ENCODE measurements around the gene CLUH. TPM values are rescaled to one million over a fixed set of nuclear protein-coding genes. Genes with fewer than 3 reads are reported as not detected.

CLUH gene
- total RNA-seq, 4 donors from 2014 or later, result 120 to 291 (median 151) TPM

DNA sequence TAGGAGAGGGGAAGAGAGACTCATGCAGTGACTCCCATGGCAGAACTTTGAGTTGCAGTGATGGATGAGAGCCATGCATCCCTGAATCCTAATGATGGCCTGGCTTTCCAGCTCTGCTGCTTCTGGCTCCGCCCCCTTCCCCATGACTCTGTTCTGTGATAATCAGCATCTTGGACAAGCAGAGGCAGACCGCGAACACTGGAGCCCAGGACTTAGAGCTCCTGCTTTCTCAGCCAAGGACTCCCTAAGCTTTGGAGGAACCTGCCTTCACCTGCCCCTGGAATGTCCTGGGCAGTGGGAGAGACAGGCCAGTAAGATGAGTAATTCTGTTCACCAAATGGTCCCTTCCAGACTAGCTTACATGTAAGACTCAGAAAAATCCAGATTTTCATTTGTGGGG is 25.4 kb upstream of the CLUH start:
- no peak for DNase-seq (ENCODE audit: low spot score in 2 of 2)
- H3K27me3 ChIP-seq, result peaks cover 3% of the 10 kb centered on the region
- H3K9me3 ChIP-seq, result no peaks in the 10 kb centered on the region
- TF ChIP-seq EP300 (IDR thresholded peaks at IDR 0.05) (no peak), POLR2AphosphoS5 (IDR thresholded peaks at IDR 0.05) (no peak), POLR2A (IDR thresholded peaks at IDR 0.05) (no peak)
- TF ChIP-seq, protein P1, sequence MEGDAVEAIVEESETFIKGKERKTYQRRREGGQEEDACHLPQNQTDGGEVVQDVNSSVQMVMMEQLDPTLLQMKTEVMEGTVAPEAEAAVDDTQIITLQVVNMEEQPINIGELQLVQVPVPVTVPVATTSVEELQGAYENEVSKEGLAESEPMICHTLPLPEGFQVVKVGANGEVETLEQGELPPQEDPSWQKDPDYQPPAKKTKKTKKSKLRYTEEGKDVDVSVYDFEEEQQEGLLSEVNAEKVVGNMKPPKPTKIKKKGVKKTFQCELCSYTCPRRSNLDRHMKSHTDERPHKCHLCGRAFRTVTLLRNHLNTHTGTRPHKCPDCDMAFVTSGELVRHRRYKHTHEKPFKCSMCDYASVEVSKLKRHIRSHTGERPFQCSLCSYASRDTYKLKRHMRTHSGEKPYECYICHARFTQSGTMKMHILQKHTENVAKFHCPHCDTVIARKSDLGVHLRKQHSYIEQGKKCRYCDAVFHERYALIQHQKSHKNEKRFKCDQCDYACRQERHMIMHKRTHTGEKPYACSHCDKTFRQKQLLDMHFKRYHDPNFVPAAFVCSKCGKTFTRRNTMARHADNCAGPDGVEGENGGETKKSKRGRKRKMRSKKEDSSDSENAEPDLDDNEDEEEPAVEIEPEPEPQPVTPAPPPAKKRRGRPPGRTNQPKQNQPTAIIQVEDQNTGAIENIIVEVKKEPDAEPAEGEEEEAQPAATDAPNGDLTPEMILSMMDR (IDR thresholded peaks at IDR 0.05), result no peak
- H3K27ac ChIP-seq, result no peak overlapping the region
- WGBS, result 58% methylated on average over 3 of the region's 3 CpGs
- no peaks in the 10 kb centered on the region for H3K36me3 ChIP-seq
- no peak overlapping the region for H3K4me3 ChIP-seq
- no peaks in the 10 kb centered on the region for H3K4me1 ChIP-seq

DNA sequence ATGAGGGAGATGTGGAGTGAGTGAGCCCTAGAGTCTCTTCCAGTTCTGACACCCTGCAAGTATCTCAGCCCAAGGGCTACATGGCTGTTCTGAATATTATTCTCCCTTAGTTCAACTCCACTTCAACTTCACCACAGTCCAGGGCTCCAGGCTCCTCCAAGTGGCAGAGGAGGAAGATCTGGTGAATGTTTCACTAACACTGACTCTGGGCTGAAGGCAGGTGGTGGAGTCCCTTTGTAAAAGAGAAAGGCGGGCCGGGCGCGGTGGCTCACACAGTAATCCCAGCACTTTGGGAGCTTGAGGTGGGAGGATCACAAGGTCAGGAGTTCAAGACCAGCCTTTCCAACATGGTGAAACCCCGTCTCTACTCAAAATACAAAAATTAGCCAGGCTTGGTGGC is 24.3 kb upstream of the CLUH start:
- H3K27me3 ChIP-seq, result peaks cover 10% of the 10 kb centered on the region
- TF ChIP-seq POLR2A (IDR thresholded peaks at IDR 0.05) (no peak), POLR2AphosphoS5 (IDR thresholded peaks at IDR 0.05) (no peak)
- 90% methylated on average over 5 of the region's 5 CpGs for WGBS
- no peak for DNase-seq (ENCODE audit: low spot score in 2 of 2)
- H3K36me3 ChIP-seq, result no peaks in the 10 kb centered on the region
- H3K4me3 ChIP-seq, result no peak overlapping the region
- no peaks in the 10 kb centered on the region for H3K4me1 ChIP-seq
- H3K27ac ChIP-seq, result no peak overlapping the region
- H3K9me3 ChIP-seq, result no peaks in the 10 kb centered on the region

DNA sequence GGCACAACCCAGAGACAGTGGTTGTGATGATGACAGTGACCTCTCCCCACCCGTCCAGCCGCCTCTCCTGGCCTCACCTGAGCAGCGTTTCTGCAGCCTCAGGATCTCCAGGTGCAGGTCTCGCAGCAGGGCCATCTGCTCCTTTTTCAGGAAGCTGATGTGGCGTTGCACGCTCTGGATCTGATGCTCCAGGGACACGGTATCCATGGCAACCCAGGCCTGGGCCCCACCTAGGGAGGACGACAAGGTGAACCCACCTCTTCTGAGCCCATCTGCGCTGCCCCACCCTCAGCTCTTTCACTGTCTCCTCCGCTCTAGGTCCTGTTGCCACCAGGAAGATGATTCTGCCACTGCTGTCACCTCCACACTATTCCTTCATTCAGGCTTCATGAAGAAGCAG is 23.4 kb upstream of the CLUH start:
- no peaks in the 10 kb centered on the region for H3K4me1 ChIP-seq
- WGBS, result 76% methylated on average over 10 of the region's 10 CpGs
- H3K36me3 ChIP-seq, result no peaks in the 10 kb centered on the region
- no peaks in the 10 kb centered on the region for H3K9me3 ChIP-seq
- no peak overlapping the region for H3K27ac ChIP-seq
- H3K4me3 ChIP-seq, result no peak overlapping the region
- TF ChIP-seq, protein P1 (IDR thresholded peaks at IDR 0.05), result no peak
- TF ChIP-seq POLR2A (IDR thresholded peaks at IDR 0.05) (no peak), POLR2AphosphoS5 (IDR thresholded peaks at IDR 0.05) (no peak), EP300 (IDR thresholded peaks at IDR 0.05) (no peak)
- no peak for DNase-seq (ENCODE audit: low spot score in 2 of 2)
- H3K27me3 ChIP-seq, result peaks cover 10% of the 10 kb centered on the region

DNA sequence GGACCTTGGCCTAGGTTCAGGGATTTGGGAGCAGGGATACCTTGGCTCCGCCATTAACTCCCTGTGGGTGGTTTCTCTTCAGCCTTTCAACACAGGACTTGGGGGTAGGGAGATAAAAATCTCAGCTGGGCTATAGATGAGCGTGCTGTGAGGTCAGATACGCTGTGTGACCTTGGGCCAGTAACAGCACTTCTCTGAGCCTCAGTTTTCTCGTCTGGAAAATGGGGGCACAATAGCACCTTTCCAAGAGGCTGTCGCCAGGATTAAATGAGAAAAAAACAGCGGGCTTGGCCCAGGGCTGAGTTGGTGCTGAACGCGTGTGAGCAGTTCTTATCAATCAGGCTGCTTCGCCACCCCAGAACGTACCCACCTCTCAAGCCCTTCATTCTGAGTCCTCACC is 20.2 kb upstream of the CLUH start:
- no peak for DNase-seq (ENCODE audit: low spot score in 2 of 2)
- Histone ChIP-seq H3K27me3 (peaks cover 15% of the 10 kb centered on the region), H3K36me3 (no peaks in the 10 kb centered on the region), H3K27ac (no peak overlapping the region), H3K9me3 (no peaks in the 10 kb centered on the region), H3K4me1 (no peaks in the 10 kb centered on the region), H3K4me3 (no peak overlapping the region)
- TF ChIP-seq POLR2AphosphoS5 (IDR thresholded peaks at IDR 0.05), result no peak
- TF ChIP-seq, protein P1 (IDR thresholded peaks at IDR 0.05), result no peak
- TF ChIP-seq POLR2A (IDR thresholded peaks at IDR 0.05), result no peak
- no peak for TF ChIP-seq EP300 (IDR thresholded peaks at IDR 0.05)
- 80% methylated on average over 10 of the region's 10 CpGs for WGBS

DNA sequence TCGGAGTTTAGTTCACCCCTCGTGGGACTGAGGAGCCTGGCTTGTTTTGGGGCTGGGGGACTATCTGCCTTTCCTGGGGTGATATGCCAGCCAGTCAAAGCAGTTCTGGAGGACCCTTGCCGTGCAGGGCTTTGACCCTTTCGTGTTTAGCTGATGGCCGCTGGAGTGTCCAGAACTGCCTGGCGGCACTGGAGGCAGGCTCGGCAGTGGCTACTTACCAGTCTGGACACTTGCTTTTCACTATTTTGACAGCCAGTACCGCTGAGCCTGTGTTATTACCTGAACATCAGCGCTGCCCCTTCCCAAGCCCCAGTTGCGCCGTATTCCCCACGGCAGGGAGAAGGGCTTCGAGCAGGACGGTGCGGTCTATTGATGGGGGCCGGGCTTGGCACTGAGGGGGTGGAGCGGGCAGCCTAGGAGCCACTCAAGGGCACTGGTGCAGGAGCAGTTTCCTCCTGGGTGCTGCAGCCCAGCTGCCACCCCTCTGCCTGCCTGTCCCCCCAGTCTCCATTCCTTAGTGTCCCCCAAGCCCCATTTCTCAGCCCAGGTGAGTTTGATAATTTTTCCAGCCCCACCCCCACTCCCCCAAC is 19.3 kb upstream of the CLUH start:
- Histone ChIP-seq H3K9me3 (no peaks in the 10 kb centered on the region), H3K4me3 (no peak overlapping the region), H3K4me1 (no peaks in the 10 kb centered on the region), H3K27me3 (peaks cover 22% of the 10 kb centered on the region), H3K27ac (no peak overlapping the region), H3K36me3 (no peaks in the 10 kb centered on the region)
- no peak for DNase-seq (ENCODE audit: low spot score in 2 of 2)
- 82% methylated on average over 15 of the region's 17 CpGs for WGBS
- TF ChIP-seq POLR2AphosphoS5 (IDR thresholded peaks at IDR 0.05) (no peak), EP300 (IDR thresholded peaks at IDR 0.05) (no peak), POLR2A (IDR thresholded peaks at IDR 0.05) (no peak)
- TF ChIP-seq, protein P1 (IDR thresholded peaks at IDR 0.05), result no peak

DNA sequence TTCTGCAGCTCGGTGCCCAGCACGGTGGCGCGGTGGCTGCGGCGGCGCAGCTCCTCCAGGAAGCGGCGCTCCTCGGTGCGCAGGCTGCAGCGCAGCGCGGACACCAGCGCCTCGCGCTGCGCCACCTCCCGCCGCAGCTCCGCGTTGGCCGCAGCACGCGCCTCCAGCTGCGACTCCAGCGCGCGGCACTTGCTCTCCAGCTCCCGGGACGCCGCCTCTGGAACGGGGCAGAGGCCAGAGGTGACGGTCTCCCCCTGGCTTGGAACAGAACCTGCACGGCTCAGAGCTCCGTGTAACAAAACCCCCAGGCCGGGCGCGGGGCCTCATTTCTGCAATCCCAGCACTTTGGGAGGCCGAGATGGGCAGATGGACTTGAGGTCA is 13.2 kb upstream of the CLUH start:
- H3K27me3 ChIP-seq, result peaks cover 41% of the 10 kb centered on the region
- H3K9me3 ChIP-seq, result no peaks in the 10 kb centered on the region
- under 1% methylated on average over 32 of the region's 40 CpGs for WGBS
- no peak overlapping the region for H3K27ac ChIP-seq
- peak overlapping the region; percentile 48 for H3K4me3 ChIP-seq
- no peaks in the 10 kb centered on the region for H3K36me3 ChIP-seq
- no peak for DNase-seq (ENCODE audit: low spot score in 2 of 2)
- TF ChIP-seq POLR2A (IDR thresholded peaks at IDR 0.05) (no peak), EP300 (IDR thresholded peaks at IDR 0.05) (no peak), POLR2AphosphoS5 (IDR thresholded peaks at IDR 0.05) (no peak)
- TF ChIP-seq, protein P1 (IDR thresholded peaks at IDR 0.05), result peak in 1 of 2 donors; percentile 22
- H3K4me1 ChIP-seq, result peaks cover 16% of the 10 kb centered on the region
